Ovary (tissue), 3 donors: ENCODE measurements around the gene GCK.

ENCODE experiments used
- CTCF ChIP-seq, 3 donors: fragments of 450-650 bp in 2 of 3; fragments of 200-600 bp in 1 of 3; IDR thresholded peaks; one replicate each; pipeline versions ENCODE4 v1.5.1 to v1.8.0; 2016 to 2022; ENCODE audit warnings: antibody characterized with exemption in 3 of 3, mild to moderate bottlenecking in 1 of 3
- EP300 ChIP-seq: sonication (generic); formaldehyde crosslinking; IDR thresholded peaks from one replicate; pipeline ENCODE4 v1.6.1; 2017; ENCODE audit warnings: antibody characterized with exemption
- POLR2A ChIP-seq: fragments of 450-650 bp; IDR thresholded peaks from one replicate; pipeline ENCODE4 v1.6.1; 2017; ENCODE audit warnings: antibody characterized with exemption, mild to moderate bottlenecking, moderate library complexity
- donor health status: DM: no; HTN: no; CAD: no.

GRCh38 chr7:44144426-44144967 is 44.7 kb downstream of the GCK start:
- TF ChIP-seq CTCF (IDR thresholded peaks at IDR 0.05): no peak
- TF ChIP-seq POLR2A: no peak
- TF ChIP-seq EP300: no peak
